Smooth muscle cell of the brain vasculature (primary cell): ENCODE measurements around the gene GPR4.
"Not testable (repeated sequence)": the region's sequence is repeated elsewhere in the genome, so short reads cannot be mapped to it uniquely, and the experiment has no call there.

ENCODE experiments used
- DNase-seq: peaks from one replicate; pipeline ENCODE4 v3.0.0-alpha.2; 2012; ENCODE audit warnings: low read depth, low spot score

The GPR4 gene

GRCh38 chr19:45623984-45624383, 22.0 kb upstream of the GPR4 start:
- DNase-seq = no peak

- DNase-seq = no peak
Measured at GRCh38 chr19:45621976-45622503, 20.0 kb upstream of the GPR4 start.

GRCh38 chr19:45621389-45621788, 19.4 kb upstream of the GPR4 start:
- no peak for DNase-seq

GRCh38 chr19:45616704-45617017, 14.6 kb upstream of the GPR4 start:
- no peak for DNase-seq

GRCh38 chr19:45615795-45616703, 14.0 kb upstream of the GPR4 start:
- peak; percentile 51 for DNase-seq

GRCh38 chr19:45615056-45615455, 13.0 kb upstream of the GPR4 start:
- DNase-seq = not testable (repeated sequence)

- peak; percentile 57 for DNase-seq
Measured at GRCh38 chr19:45613926-45614725, 12.1 kb upstream of the GPR4 start.

GRCh38 chr19:45608948-45609347, 6.9 kb upstream of the GPR4 start:
- no peak for DNase-seq

- DNase-seq = no peak
Measured at GRCh38 chr19:45607071-45608029, 5.3 kb upstream of the GPR4 start.

GRCh38 chr19:45601115-45601514, 897 bp downstream of the GPR4 start:
- no peak for DNase-seq

- DNase-seq = no peak
Measured at GRCh38 chr19:45600340-45600885, 1.6 kb downstream of the GPR4 start.

- no peak for DNase-seq
Measured at GRCh38 chr19:45599286-45599685, 2.7 kb downstream of the GPR4 start.

- no peak for DNase-seq
Measured at GRCh38 chr19:45598267-45599001, 3.6 kb downstream of the GPR4 start.

GRCh38 chr19:45597425-45598111, 4.4 kb downstream of the GPR4 start:
- no peak for DNase-seq

- no peak for DNase-seq
Measured at GRCh38 chr19:45595814-45596213, 6.2 kb downstream of the GPR4 start.

GRCh38 chr19:45593520-45593919, 8.5 kb downstream of the GPR4 start:
- DNase-seq = no peak

- no peak for DNase-seq
Measured at GRCh38 chr19:45592366-45592765, 9.6 kb downstream of the GPR4 start.

GRCh38 chr19:45591638-45592005, 10.4 kb downstream of the GPR4 start:
- DNase-seq = no peak

- DNase-seq = no peak
Measured at GRCh38 chr19:45591004-45591637, 10.9 kb downstream of the GPR4 start.
